Heart right ventricle (tissue), 16 donors: ENCODE results near the gene CCSER2. TPM values are rescaled to one million over a fixed set of nuclear protein-coding genes. Genes with fewer than 3 reads are reported as not detected.

Source experiments
- ATAC-seq, 8 donors: fragments of 200-7000 bp; cut with Tn5 transposase; one replicate each; pipeline ENCODE4 v1.9.1; 2020; ENCODE audit warnings: mild to moderate bottlenecking in 8 of 8, moderate library complexity in 8 of 8, moderate number of reproducible peaks in 1 of 8
- DNase-seq, 2 donors: peaks; one replicate each; pipeline ENCODE4 v3.0.0-alpha.2; 2020
- H3K27ac ChIP-seq, 10 donors: fragments of 200-600 bp; sonication (generic) in 2 of 10; one replicate each; pipeline versions ENCODE4 v1.5.0 to v1.8.0; 2020 to 2022; ENCODE audit warnings: mild to moderate bottlenecking in 3 of 10
- H3K27me3 ChIP-seq, 7 donors: fragments of 200-600 bp; one replicate each; pipeline ENCODE4 v1.8.0; 2021 to 2022; ENCODE audit warnings: mild to moderate bottlenecking in 2 of 7
- H3K36me3 ChIP-seq, 9 donors: fragments of 200-600 bp; sonication (generic) in 1 of 9; one replicate each; pipeline versions ENCODE4 v1.5.0 to v1.8.0; 2020 to 2022; ENCODE audit warnings: mild to moderate bottlenecking in 2 of 9
- H3K4me1 ChIP-seq, 9 donors: fragments of 200-600 bp; sonication (generic) in 1 of 9; one replicate each; pipeline versions ENCODE4 v1.5.0 to v1.8.0; 2020 to 2022; ENCODE audit warnings: mild to moderate bottlenecking in 4 of 9
- H3K4me3 ChIP-seq, 10 donors: fragments of 200-600 bp; sonication (generic) in 2 of 10; one replicate each; pipeline versions ENCODE4 v1.5.0 to v1.8.0; 2020 to 2022; ENCODE audit warnings: mild to moderate bottlenecking in 7 of 10, moderate library complexity in 2 of 10
- H3K9me3 ChIP-seq, 11 donors: fragments of 200-600 bp in 10 of 11; sonication (generic) in 2 of 11; one replicate each; pipeline versions ENCODE4 v1.5.0 to v1.8.0; 2013 to 2022; ENCODE audit warnings: mild to moderate bottlenecking in 2 of 11, control low read depth in 1 of 11, moderate library complexity in 1 of 11
- CTCF ChIP-seq, 9 donors: fragments of 200-600 bp; sonication (generic) in 2 of 9; IDR thresholded peaks; one replicate each; pipeline versions ENCODE4 v1.5.0 to v1.8.0; 2021 to 2022; ENCODE audit warnings: antibody characterized with exemption in 9 of 9, mild to moderate bottlenecking in 5 of 9, moderate library complexity in 1 of 9
- WGBS, 2 donors: extraction: QIAGEN DNeasy Blood & Tissue Kit; methylation state at CpG; one replicate each; pipeline ENCODE4 v1.1.7; 2013; ENCODE audit warnings: inconsistent platforms in 1 of 2; 5-methylcytosine and 5-hydroxymethylcytosine counted together
- intact Hi-C, 10 donors: fragments of 100-400 bp; cut with DNase I; formaldehyde crosslinking; loops; one replicate each; pipeline versions ENCODE4 v1.11.1 to v1.14.2; 2022
- polyA plus RNA-seq, 2 donors: library from polyadenylated mRNA; stranded (reverse); fragments of 200-250 nt; gene quantifications; one replicate each; pipeline ENCODE4 v1.2.3, GENCODE V29; 2013
- total RNA-seq, 10 donors: library from RNA; stranded (reverse); fragmentation: NEBNext Ultra II Directional in 3 of 10; extraction: Animal tissue kit (Norgen Biotek cat#: 25700) in 3 of 10; gene quantifications; one replicate each; pipeline versions ENCODE4 v1.2.1 to v1.2.4, GENCODE V29; 2021 to 2023
- donor health status: Arrhythmogenic right ventricular cardiomyopathy.
- donor health status: ischemic (EF 13 %, LVEDD 7.1; RV severe dilation, severe dysfunction).
- donor health status: healthy with polysubstance abuse.
- donor health status: DM: no; HTN: yes; CAD: no.
- donor health status: DM: no; HTN: no; CAD: no.
- donor health status: ischemic (EF 25% LVEDD 6.9; RV normal size, moderate dysfunction).
- donor health status: ischemic (EF 25% LVEDD 5.7; RV mildly dilated, moderate dysfunction).
- donor health status: healthy.
- donor health status: DM: yes; HTN: yes; CAD: no.
- donor health status: Ischemic cardiomyopathy.
- donor health status: ischemic (EF 35%, LVEDD 5.7; RV mildly dilated, moderate dysfunction).
- donor health status: nonischemic (EF 11% LVEDD 7.7; RV severe dilation, severe dysfunction).
- donor health status: DM: yes; HTN: yes; CAD: no.
- donor health status: PGD.
- donor health status: ischemic (EF 29% LVEDD 5.4; RV normal size, mild dysfunction).
- donor health status: nonischemic (EF 23%, LVEDD 6.1; RV moderate dilation, normal function).

The CCSER2 gene
- total and polyA plus RNA-seq, 12 donors: 27.5 to 252 (median 198) TPM

- H3K9me3 ChIP-seq: no peaks in the 10 kb centered on the region
- intact Hi-C loops: no loop called here
- H3K27ac ChIP-seq: no peak overlapping the region
- no peak for DNase-seq
- 95 to 96% methylated on average over 1 of the region's 1 CpG for WGBS, 2 donors
- H3K36me3 ChIP-seq: no peaks in the 10 kb centered on the region
- no peaks in the 10 kb centered on the region for H3K27me3 ChIP-seq
- peaks cover 0 to 72% (median 47%) of the 10 kb centered on the region in 9 donors for H3K4me1 ChIP-seq
- no peak for ATAC-seq
- no peak overlapping the region for H3K4me3 ChIP-seq
- no peak for TF ChIP-seq CTCF (IDR thresholded peaks at IDR 0.05)
These were observed 30.4 kb downstream of the CCSER2 start for GRCh38 chr10:84358743-84359142.

GRCh38 chr10:84360637-84361365 lies 32.4 kb downstream of the CCSER2 start:
- Histone ChIP-seq H3K36me3 (no peaks in the 10 kb centered on the region), H3K9me3 (no peaks in the 10 kb centered on the region), H3K4me3 (peak overlapping the region in 8 of 10 donors; percentile 9 to 39 (median 31)), H3K27ac (peak overlapping the region in 5 of 10 donors; percentile 5 to 52 (median 44)), H3K27me3 (no peaks in the 10 kb centered on the region), H3K4me1 (peaks cover 0 to 64% (median 43%) of the 10 kb centered on the region in 9 donors)
- DNase-seq (no peak), ATAC-seq (peak in 5 of 8 donors; percentile 28 to 50 (median 35))
- no peak for TF ChIP-seq CTCF (IDR thresholded peaks at IDR 0.05)
- intact Hi-C loops: loop anchor here in 1 of 10 donors (5.0 kb wide), 1 partner anchor 94 kb away; no protein-coding TSS in a partner anchor
- WGBS, 2 donors: 31 to 38% methylated on average over 6 of the region's 6 CpGs

GRCh38 chr10:84365335-84365881 lies 37.0 kb downstream of the CCSER2 start:
- H3K27me3 ChIP-seq: no peaks in the 10 kb centered on the region
- 84 to 93% methylated on average over 5 of the region's 5 CpGs for WGBS, 2 donors
- no peaks in the 10 kb centered on the region for H3K36me3 ChIP-seq
- peaks cover 0 to 5% (median 0%) of the 10 kb centered on the region in 11 donors for H3K9me3 ChIP-seq
- no peak for TF ChIP-seq CTCF (IDR thresholded peaks at IDR 0.05)
- intact Hi-C loops: loop anchor here in 1 of 10 donors (5.0 kb wide), 1 partner anchor 98 kb away; no protein-coding TSS in a partner anchor
- H3K4me3 ChIP-seq: no peak overlapping the region
- peaks cover 0 to 42% (median 29%) of the 10 kb centered on the region in 9 donors for H3K4me1 ChIP-seq
- no peak overlapping the region for H3K27ac ChIP-seq
- ATAC-seq: no peak
- DNase-seq: no peak

- WGBS, 2 donors: 95 to 98% methylated on average over 4 of the region's 4 CpGs
- Histone ChIP-seq H3K27ac (no peak overlapping the region), H3K36me3 (peaks cover 0 to 5% (median 0%) of the 10 kb centered on the region in 9 donors), H3K4me3 (no peak overlapping the region), H3K9me3 (peaks cover 0 to 5% (median 0%) of the 10 kb centered on the region in 11 donors), H3K27me3 (no peaks in the 10 kb centered on the region), H3K4me1 (peaks cover 0 to 36% (median 24%) of the 10 kb centered on the region in 9 donors)
- no peak for ATAC-seq
- intact Hi-C loops: loop anchor here in 1 of 10 donors (5.0 kb wide), 1 partner anchor 99 kb away; no protein-coding TSS in a partner anchor
- no peak for TF ChIP-seq CTCF (IDR thresholded peaks at IDR 0.05)
- no peak for DNase-seq
These were observed 37.7 kb downstream of the CCSER2 start for GRCh38 chr10:84366041-84366440.
